Central memory CD8-positive, alpha-beta T cell (primary cell): Measurements from ENCODE around the gene BDKRB2.
"Not testable (repeated sequence)": the region's sequence is repeated elsewhere in the genome, so short reads cannot be mapped to it uniquely, and the experiment has no call there.

Experiments used
- ATAC-seq: fragments of 150-1000 bp; cut with Tn5 transposase; replicated peaks from 2 replicates; pipeline ENCODE4 v1.10.0; 2022; ENCODE audit warnings: mild to moderate bottlenecking, moderate FRiP score, moderate number of reproducible peaks; ENCODE audit not compliant: poor library complexity, severe bottlenecking; ENCODE audit errors: extremely low read depth
- DNase-seq, 2 donors: peaks; one replicate each; pipeline ENCODE4 v3.0.0; 2021; ENCODE audit warnings: low spot score in 2 of 2
- H3K27ac Mint-ChIP-seq: one replicate; pipeline ENCODE4 v1.8.0; 2022; ENCODE audit warnings: low read depth, mild to moderate bottlenecking, moderate library complexity, mixed read lengths
- H3K27me3 Mint-ChIP-seq: one replicate; pipeline ENCODE4 v1.8.0; 2022; ENCODE audit warnings: mixed read lengths
- H3K36me3 Mint-ChIP-seq: one replicate; pipeline ENCODE4 v1.8.0; 2022; ENCODE audit warnings: mild to moderate bottlenecking, moderate library complexity, mixed read lengths; ENCODE audit not compliant: insufficient read depth
- H3K4me1 Mint-ChIP-seq: one replicate; pipeline ENCODE4 v1.8.0; 2022; ENCODE audit warnings: mixed read lengths
- H3K4me3 Mint-ChIP-seq: one replicate; pipeline ENCODE4 v1.8.0; 2022; ENCODE audit warnings: mild to moderate bottlenecking, moderate library complexity, mixed read lengths
- H3K9me3 Mint-ChIP-seq: one replicate; pipeline ENCODE4 v1.8.0; 2022; ENCODE audit warnings: mixed read lengths

Gene BDKRB2

DNA sequence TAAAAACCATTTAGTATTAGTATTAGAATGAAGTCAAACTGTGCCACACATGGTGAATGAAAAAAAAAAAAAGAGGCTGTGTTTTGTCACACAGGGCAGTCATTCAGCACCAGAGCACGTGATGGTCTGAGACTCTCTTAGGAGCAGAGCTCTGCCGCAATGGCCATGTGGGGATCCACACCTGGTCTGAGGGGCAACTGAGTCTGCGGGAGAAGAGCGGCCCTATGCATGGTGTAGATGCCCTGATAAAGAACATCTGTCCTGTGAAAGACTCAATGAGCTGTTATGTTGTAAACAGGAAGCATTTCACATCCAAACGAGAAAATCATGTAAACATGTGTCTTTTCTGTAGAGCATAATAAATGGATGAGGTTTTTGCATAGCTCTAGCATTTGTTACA, 39.1 kb downstream of the BDKRB2 start:
- ATAC-seq (no peak), DNase-seq (no peak)
- Mint-ChIP-seq H3K4me3 (no peak overlapping the region), H3K27ac (no peak overlapping the region), H3K4me1 (no peaks in the 10 kb centered on the region), H3K27me3 (peaks cover 34% of the 10 kb centered on the region), H3K9me3 (no peaks in the 10 kb centered on the region), H3K36me3 (no peaks in the 10 kb centered on the region)

GRCh38 chr14:96245074-96245473, 40.4 kb downstream of the BDKRB2 start:
- not testable (repeated sequence) for DNase-seq, ATAC-seq, H3K9me3 Mint-ChIP-seq, H3K36me3 Mint-ChIP-seq, H3K4me3 Mint-ChIP-seq, H3K4me1 Mint-ChIP-seq, H3K27ac Mint-ChIP-seq
- peaks cover 44% of the 10 kb centered on the region for H3K27me3 Mint-ChIP-seq

GRCh38 chr14:96245710-96246538, 41.3 kb downstream of the BDKRB2 start:
- ATAC-seq: no peak
- Mint-ChIP-seq H3K27me3 (peaks cover 52% of the 10 kb centered on the region), H3K27ac (no peak overlapping the region), H3K36me3 (no peaks in the 10 kb centered on the region), H3K4me1 (no peaks in the 10 kb centered on the region), H3K9me3 (no peaks in the 10 kb centered on the region), H3K4me3 (no peak overlapping the region)
- DNase-seq: no peak

DNA sequence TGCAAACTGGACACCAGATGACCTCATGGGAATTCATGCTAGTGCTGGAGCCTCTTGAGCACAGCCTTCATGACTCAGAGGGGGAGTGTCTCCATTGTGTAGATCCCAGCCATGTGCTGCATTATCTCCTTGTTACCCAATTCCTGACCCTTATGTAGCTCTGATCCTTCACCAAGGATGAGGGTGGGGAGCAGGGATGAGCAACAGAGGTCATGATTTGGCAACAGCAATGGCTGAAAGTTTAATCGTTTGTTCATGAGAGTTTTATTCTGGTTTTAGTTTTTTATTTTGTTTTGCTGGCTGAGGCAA, 41.9 kb downstream of the BDKRB2 start:
- DNase-seq (no peak), ATAC-seq (no peak)
- no peak overlapping the region for H3K4me3 Mint-ChIP-seq
- peaks cover 58% of the 10 kb centered on the region for H3K27me3 Mint-ChIP-seq
- no peaks in the 10 kb centered on the region for H3K9me3 Mint-ChIP-seq
- no peaks in the 10 kb centered on the region for H3K4me1 Mint-ChIP-seq
- H3K27ac Mint-ChIP-seq: no peak overlapping the region
- H3K36me3 Mint-ChIP-seq: no peaks in the 10 kb centered on the region

DNA sequence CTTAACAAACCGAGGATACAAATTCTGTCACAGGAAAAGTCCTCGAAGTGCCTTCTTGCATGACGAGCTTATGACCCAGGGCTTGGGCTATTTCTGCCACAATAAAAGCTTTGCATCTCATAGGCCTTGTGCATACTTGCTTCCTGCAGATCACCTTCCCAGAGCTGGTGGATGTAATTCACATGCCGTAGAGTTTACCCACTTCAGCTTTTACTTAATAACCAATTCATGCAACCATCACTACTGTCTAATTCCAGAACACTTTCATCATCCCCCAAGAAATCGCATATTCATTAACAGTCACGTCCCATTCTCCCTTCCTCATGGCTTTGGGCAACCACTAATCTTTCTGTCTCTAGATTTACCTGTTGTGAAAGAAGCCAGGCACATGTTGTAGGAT, 42.4 kb downstream of the BDKRB2 start:
- no peak overlapping the region for H3K4me3 Mint-ChIP-seq
- no peak overlapping the region for H3K27ac Mint-ChIP-seq
- no peaks in the 10 kb centered on the region for H3K9me3 Mint-ChIP-seq
- no peak for DNase-seq
- no peaks in the 10 kb centered on the region for H3K4me1 Mint-ChIP-seq
- no peaks in the 10 kb centered on the region for H3K36me3 Mint-ChIP-seq
- no peak for ATAC-seq
- peaks cover 63% of the 10 kb centered on the region for H3K27me3 Mint-ChIP-seq

- no peak overlapping the region for H3K4me3 Mint-ChIP-seq
- no peaks in the 10 kb centered on the region for H3K4me1 Mint-ChIP-seq
- H3K9me3 Mint-ChIP-seq: no peaks in the 10 kb centered on the region
- ATAC-seq: no peak
- peaks cover 83% of the 10 kb centered on the region for H3K27me3 Mint-ChIP-seq
- no peak for DNase-seq
- H3K36me3 Mint-ChIP-seq: no peaks in the 10 kb centered on the region
- no peak overlapping the region for H3K27ac Mint-ChIP-seq
Observed at GRCh38 chr14:96249029-96249428, 44.4 kb downstream of the BDKRB2 start.

DNA sequence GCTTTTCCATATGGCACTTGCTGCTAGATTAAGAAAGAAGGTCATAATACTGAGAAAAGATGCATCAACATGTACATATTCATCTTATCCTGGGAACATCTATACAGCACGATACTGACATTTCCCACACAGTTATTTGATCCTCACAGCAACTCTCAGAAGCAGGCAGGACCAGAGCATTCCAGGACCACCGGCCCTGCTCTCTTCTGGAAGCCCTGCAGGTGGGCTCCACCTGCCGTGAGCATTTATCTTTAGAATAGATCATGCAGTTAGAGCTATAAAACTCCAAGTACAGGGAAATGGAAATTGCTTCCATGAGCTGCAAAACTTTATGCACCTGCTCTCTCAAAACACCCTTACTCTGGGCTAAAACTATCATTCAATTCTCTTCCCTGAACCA, 45.8 kb downstream of the BDKRB2 start:
- ATAC-seq (no peak), DNase-seq (no peak)
- Mint-ChIP-seq H3K27me3 (peaks cover 89% of the 10 kb centered on the region), H3K36me3 (no peaks in the 10 kb centered on the region), H3K9me3 (no peaks in the 10 kb centered on the region), H3K4me1 (no peaks in the 10 kb centered on the region), H3K27ac (no peak overlapping the region), H3K4me3 (no peak overlapping the region)

- H3K27ac Mint-ChIP-seq: no peak overlapping the region
- H3K36me3 Mint-ChIP-seq: no peaks in the 10 kb centered on the region
Observed at GRCh38 chr14:96251656-96252155, 47.1 kb downstream of the BDKRB2 start.

GRCh38 chr14:96252323-96252998, 47.8 kb downstream of the BDKRB2 start:
- H3K27me3 Mint-ChIP-seq: peaks cover 76% of the 10 kb centered on the region
- ATAC-seq (no peak), DNase-seq (no peak)
- no peak overlapping the region for H3K4me3 Mint-ChIP-seq
- H3K36me3 Mint-ChIP-seq: no peaks in the 10 kb centered on the region
- no peaks in the 10 kb centered on the region for H3K9me3 Mint-ChIP-seq
- no peak overlapping the region for H3K27ac Mint-ChIP-seq
- H3K4me1 Mint-ChIP-seq: no peaks in the 10 kb centered on the region

More at GRCh38 chr14:96251656-96252155, 47.1 kb downstream of the BDKRB2 start:
- Mint-ChIP-seq H3K27me3 (peaks cover 79% of the 10 kb centered on the region), H3K4me3 (no peak overlapping the region), H3K4me1 (no peaks in the 10 kb centered on the region), H3K9me3 (no peaks in the 10 kb centered on the region)
- ATAC-seq (no peak), DNase-seq (no peak)

DNA sequence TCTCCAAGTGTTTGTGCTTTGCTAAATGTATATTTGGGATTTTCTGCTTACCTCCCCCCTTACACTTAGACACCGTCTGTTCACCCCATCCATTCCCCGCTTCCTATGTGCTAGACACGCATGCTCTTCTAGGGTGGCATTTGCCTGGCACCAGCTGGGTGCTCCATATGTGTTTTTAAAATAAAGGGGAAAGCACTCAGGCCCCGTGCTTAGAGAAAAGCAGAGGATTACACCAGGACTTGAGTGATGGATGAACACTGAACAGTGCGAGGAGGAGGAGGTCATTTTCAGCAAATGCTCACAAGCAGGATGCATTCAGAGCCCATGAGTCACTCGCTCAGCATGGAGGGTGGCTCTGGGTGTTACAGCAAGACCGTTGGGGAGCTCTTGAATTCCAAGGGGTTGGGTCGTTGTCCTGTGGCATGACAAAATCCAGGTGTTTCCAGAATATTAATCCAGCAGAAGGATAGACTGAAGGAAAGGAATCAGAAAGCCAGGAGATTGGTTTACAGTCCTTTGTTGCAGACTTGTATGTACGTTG, 48.4 kb downstream of the BDKRB2 start:
- Mint-ChIP-seq H3K27me3 (peaks cover 77% of the 10 kb centered on the region), H3K9me3 (no peaks in the 10 kb centered on the region), H3K36me3 (no peaks in the 10 kb centered on the region), H3K4me3 (no peak overlapping the region), H3K27ac (no peak overlapping the region), H3K4me1 (no peaks in the 10 kb centered on the region)
- ATAC-seq (no peak), DNase-seq (no peak)

DNA sequence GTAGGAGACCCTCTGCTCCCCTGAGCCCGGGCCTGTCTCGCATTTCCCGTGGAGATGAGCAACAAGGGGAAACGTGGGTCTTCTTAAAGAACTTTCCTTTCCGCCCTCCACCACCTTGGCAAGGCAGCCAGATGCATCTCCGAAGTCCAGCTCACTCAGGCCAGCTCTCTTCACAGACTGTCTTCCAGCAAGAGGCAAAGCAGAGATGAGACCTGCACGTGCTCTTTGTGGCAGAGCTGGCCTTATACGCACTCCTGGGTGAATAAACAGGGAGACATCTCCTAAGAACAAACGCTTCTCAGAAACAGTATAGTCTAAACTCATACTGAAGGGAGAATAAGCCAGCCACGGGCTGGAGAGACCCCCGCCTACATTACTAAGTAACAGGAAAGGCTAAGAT, 50.0 kb downstream of the BDKRB2 start:
- H3K36me3 Mint-ChIP-seq: no peaks in the 10 kb centered on the region
- no peak for ATAC-seq
- no peaks in the 10 kb centered on the region for H3K4me1 Mint-ChIP-seq
- DNase-seq: no peak
- H3K9me3 Mint-ChIP-seq: no peaks in the 10 kb centered on the region
- no peak overlapping the region for H3K27ac Mint-ChIP-seq
- no peak overlapping the region for H3K4me3 Mint-ChIP-seq
- peaks cover 68% of the 10 kb centered on the region for H3K27me3 Mint-ChIP-seq

DNA sequence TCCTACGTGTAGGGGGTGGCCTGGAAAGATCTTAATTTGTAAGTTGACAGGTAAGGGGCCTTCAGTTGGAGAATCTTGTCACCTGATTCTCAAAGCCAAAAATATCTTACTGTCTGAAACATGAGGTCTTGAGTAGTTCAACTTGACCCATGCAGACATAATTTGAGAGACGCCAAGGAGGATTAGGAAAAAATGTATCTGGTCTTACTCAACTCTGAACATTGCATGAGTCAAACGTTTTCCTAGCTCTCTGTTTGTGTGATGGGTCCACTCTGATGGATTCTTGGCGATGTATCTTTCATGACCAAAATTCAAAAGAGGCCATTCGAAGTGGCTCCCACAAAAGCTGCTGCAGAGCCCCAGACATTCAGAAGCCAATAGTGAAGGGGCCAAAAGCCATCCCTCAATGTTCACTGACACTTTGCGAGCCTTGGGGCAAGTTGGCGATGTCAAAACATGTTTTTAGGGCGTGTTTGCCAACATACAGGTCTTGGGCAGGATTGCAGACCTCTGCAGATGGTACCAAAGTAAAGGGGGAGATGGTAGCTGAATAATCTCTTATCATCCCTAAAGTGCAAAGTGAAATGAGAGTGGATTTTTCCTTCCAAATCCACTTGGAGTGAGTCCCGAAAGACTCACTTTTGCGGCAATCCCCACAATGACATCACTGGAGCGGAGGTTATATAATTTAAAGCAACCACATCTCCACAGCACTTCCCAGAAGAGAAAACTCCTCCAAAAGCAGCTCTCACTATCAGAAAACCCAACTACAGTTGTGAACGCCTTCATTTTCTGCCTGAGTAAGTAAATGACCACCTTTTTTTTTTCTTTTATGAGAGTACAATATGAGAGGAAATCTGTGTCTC, 51.1 kb downstream of the BDKRB2 start, which contains the start of gene BDKRB1:
Gene BDKRB1 (plus strand): TSS at position 710 of the 866 bp plus-strand sequence. CDS start 7,473 bp downstream, outside the sequence.
- Mint-ChIP-seq H3K27me3 (peaks cover 69% of the 10 kb centered on the region), H3K27ac (no peak within 1 kb of the TSS), H3K9me3 (no peaks in the 10 kb centered on the region), H3K36me3 (no peaks in the 10 kb centered on the region), H3K4me1 (no peaks in the 10 kb centered on the region), H3K4me3 (no peak within 1 kb of the TSS)
- DNase-seq (no peak), ATAC-seq (no peak)
